Right renal cortex interstitium (tissue), 3 donors: ENCODE data around the gene KDM4E. TPM values are rescaled to one million over a fixed set of nuclear protein-coding genes. Genes with fewer than 3 reads are reported as not detected.
"Not testable (repeated sequence)": the region's sequence is repeated elsewhere in the genome, so short reads cannot be mapped to it uniquely, and the experiment has no call there.

Experiments
- DNase-seq, 3 donors: peaks; one replicate each; pipeline ENCODE4 v3.0.0-alpha.2; 2013; ENCODE audit warnings: low read depth in 3 of 3, low spot score in 2 of 3
- polyA plus RNA-seq, 3 donors: library from polyadenylated mRNA; unstranded; fragments of 120-200 nt; gene quantifications; one replicate each; pipeline ENCODE4 v1.2.1, GENCODE V29; 2013; ENCODE audit not compliant: insufficient read length in 3 of 3

KDM4E gene
- under 1 TPM; 0.14 to 0.22 (median 0.17) TPM for polyA plus RNA-seq

DNA sequence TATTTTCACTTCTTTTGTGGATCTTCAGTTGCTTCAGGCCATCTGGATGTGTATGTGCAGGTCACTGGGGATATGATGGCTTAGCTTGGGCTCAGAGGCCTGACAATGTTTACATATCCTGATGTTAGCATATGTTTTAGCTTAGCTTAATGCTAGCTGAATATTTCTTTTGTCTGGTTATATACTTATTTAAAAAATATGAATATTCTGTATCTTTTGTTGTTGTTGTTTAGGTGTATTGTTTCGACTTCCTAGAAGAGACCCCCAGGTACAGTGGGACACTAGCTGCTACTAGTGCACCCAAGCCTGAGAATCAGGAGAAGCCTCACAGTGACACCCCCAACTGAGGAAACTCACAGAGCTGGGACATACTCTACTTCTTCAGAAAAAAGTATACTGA, at the start of gene KDM4E:
TSS of gene KDM4E (plus strand) at position 301 of the 400 bp plus-strand sequence. CDS start 300 bp downstream, outside the sequence.
- DNase-seq, result no peak

DNA sequence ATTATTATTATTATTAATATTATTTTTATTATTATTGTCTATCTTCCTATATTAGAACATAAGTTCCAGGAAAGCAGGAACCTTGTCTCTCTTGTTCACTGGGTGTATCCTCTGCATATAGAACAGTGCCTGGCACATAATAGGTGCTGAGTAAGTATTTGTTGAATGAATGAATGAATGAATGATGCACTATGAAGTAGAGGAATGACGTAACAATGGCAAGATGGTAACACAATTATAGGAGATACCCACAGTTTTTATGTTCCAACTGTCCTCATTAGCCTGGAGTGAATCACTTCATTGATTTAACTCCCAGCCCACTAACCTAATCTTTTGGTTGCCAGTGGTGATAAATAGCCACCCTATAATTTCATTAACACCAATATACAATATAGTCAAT, 49.5 kb upstream of the KDM4E start:
- DNase-seq, result no peak

DNA sequence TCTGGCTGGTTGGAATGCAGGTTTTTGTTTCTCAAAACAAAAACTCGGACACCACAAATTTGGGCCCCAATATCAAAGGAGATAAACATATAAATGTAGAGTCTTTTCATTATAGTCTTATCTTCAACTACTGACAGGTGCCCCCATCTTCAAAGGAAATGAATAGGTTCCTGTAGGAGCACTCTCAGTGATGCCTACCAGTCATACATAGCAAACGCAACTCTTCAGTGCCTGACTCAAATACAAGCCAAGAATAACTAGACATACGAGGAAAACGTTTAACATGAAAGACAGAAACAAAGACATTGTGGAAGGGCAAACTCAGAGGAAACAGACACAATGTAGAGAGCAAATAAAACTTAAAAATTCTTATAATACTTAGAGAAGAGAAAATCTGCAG, 37.7 kb upstream of the KDM4E start:
- no peak for DNase-seq

DNA sequence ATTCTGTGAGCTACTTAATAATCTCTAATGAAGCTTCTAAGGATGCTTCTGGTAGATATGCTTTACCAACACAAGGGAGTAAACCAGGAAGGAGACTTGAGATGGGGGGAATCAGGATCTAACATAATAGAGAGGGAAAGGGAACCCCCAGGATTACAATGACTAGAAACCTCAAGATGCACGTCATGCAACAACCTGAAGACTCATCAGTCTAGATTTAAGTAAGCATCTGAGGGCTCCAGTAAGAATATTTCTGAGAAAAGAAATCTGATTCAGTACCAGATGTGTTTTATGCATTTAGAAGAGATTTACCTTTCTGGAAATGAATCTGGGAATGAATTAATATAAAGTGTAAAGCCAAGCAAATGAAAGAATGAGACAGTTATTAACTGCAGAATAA, 36.3 kb upstream of the KDM4E start:
- DNase-seq, result no peak

DNA sequence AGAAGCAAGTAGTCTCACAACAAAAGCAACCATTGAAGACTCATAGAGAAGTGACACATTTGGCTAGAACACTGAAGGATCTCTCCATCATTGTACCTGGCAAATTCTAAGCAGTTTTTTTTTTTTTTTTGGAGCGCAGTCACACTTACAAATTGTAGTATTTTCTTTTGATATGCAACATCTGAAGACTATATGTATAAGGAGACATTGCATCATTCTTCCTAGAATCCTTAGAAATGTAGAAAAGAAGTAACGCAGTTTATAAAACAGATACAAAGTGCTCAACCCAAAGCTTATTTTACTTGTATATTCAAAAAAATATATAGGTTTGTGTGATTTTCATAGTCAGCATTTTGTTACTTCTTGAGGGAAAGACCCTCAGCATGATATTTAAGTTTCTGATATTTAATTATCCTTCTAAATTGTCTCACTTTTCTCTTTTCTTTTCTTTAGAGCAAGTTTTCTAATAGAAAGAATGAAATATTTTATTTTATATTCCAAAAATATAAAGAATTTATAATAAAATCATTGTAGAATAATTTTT, 31.6 kb upstream of the KDM4E start:
- DNase-seq, result no peak

DNA sequence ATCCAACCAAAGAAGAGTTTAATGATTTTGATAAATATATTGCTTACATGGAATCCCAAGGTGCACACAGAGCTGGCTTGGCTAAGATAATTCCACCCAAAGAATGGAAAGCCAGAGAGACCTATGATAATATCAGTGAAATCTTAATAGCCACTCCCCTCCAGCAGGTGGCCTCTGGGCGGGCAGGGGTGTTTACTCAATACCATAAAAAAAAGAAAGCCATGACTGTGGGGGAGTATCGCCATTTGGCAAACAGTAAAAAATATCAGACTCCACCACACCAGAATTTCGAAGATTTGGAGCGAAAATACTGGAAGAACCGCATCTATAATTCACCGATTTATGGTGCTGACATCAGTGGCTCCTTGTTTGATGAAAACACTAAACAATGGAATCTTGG, 27.6 kb upstream of the KDM4E start:
- DNase-seq, result no peak

DNA sequence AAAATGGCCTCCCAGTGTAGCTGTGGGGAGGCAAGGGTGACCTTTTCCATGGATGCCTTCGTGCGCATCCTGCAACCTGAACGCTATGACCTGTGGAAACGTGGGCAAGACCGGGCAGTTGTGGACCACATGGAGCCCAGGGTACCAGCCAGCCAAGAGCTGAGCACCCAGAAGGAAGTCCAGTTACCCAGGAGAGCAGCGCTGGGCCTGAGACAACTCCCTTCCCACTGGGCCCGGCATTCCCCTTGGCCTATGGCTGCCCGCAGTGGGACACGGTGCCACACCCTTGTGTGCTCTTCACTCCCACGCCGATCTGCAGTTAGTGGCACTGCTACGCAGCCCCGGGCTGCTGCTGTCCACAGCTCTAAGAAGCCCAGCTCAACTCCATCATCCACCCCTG, 26.8 kb upstream of the KDM4E start:
- no peak for DNase-seq

GRCh38 chr11:95003716-95004115, 21.3 kb upstream of the KDM4E start:
- DNase-seq, result no peak

DNA sequence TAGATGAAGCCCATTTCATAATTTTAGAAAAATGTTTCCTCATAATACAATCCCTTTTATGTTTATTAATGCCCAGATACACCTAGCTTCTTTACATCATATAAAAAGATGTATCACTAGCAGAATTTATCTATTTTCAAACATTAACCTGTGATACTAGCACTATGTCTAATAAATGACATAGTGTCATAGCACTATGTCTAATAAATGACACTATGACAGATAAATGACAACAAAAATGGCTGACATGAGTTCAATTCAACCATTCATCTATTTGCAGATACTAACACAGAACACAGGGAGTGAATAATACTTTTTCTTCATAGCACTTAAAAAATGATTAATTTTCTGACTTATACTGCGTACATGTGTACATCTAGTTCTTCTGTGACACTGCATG, 19.4 kb upstream of the KDM4E start:
- no peak for DNase-seq

- no peak for DNase-seq
Observed at GRCh38 chr11:95011376-95011775, 13.7 kb upstream of the KDM4E start.

DNA sequence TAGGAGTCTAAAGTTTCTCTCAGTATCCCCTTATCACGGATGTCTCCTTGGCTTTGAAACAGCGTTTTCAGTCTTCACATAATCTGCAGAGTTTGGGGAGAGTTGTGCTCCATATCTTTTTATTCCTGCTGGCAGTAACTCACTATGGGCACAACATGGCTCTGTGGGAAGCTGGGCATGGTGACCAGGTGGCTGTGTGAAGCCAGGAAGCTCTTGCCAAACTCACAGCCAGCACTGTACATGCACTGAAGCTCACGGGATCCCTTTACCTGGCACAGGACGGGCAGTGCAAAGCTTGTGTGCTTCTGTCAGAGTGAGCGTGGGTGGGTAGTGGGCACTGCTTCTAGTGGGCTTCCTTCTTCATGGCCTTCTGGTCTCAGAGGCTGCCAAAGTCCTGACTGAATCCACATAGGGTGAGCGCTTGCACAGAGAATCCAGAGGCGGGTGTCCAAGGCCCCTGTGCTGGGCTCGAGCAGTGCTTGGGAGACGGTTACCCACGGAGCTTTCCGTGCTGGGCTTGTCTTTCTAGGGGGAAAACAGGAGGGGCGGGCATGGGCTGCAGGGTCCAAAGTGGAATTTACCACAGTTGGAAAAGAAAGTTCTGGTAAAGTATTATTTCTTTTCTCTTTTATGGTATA, 10.8 kb upstream of the KDM4E start:
- DNase-seq, result no peak

GRCh38 chr11:95016139-95016538, 8.9 kb upstream of the KDM4E start:
- no peak for DNase-seq

DNA sequence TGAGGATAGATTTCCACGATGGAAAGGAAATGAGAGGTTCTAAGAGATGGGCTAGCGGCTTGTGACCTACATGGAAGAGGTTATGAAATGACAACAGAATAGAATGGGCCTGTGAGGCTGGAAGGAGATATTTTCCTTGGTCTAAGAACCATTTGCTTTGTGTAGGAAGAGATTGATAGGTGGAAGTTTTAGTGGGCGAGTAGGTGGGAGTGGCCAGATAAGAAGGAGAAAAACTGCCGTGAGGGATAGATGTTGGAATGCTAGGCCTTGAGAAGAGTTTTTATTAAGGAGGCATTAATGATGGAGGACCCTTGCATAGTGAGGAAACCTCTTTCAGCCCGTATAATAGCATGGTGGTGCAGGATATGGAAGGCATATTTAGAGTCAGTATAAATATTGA, 3.6 kb upstream of the KDM4E start:
- DNase-seq, result not testable (repeated sequence)

- not testable (repeated sequence) for DNase-seq
Observed at GRCh38 chr11:95025594-95025993, 536 bp downstream of the KDM4E start.

GRCh38 chr11:95028357-95028756, 3.3 kb downstream of the KDM4E start:
- DNase-seq, result no peak

GRCh38 chr11:95033051-95033450, 8.0 kb downstream of the KDM4E start:
- no peak for DNase-seq

- DNase-seq, result no peak
Observed at GRCh38 chr11:95035316-95035715, 10.3 kb downstream of the KDM4E start.

DNA sequence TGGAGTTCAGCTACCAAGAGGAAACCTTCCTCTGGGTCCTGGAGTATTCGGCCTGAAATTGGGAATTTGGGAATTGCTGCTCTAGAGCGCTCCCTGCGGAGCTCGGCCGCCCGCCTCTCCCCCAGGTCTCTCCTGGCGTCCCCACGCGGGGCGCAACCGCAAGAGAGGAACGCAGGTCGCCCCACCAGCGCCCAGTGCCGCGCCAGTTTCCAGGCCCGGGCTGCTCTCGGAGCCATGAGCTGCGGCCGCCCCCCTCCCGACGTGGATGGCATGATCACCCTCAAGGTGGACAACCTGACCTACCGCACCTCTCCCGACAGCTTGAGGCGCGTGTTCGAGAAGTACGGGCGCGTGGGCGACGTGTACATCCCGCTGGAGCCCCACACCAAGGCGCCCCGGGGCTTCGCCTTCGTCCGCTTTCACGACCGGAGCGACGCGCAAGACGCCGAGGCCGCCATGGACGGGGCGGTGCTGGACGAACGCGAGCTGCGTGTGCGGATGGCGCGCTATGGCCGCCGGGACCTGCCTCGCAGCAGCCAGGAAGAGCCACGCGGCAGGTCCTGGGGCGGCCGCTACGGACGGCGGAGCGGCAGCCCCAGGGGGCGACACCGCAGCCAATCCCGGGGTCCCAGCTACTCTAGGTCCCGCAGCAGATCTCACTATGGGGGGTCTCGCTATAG, 12.4 kb downstream of the KDM4E start:
- DNase-seq, result not testable (repeated sequence)

GRCh38 chr11:95042239-95042638, 17.2 kb downstream of the KDM4E start:
- DNase-seq, result no peak

DNA sequence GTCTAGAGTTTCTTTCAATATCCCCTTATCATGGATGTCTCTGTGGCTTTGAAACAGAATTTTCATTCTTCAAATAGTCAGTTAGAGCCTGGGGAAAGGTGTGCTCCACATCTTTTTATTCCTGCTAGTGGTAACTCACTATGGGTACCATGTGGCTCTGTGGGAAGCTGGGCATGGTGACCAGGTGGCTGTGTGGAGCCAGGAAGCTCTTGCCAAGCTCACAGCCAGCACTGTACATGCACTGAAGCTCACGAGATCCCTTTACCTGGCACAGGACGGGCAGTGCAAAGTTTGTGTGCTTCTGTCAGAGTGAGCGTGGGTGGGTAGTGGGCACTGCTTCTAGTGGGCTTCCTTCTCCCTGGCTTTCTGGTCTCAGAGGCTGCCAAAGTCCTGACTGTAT, 17.8 kb downstream of the KDM4E start:
- no peak for DNase-seq

DNA sequence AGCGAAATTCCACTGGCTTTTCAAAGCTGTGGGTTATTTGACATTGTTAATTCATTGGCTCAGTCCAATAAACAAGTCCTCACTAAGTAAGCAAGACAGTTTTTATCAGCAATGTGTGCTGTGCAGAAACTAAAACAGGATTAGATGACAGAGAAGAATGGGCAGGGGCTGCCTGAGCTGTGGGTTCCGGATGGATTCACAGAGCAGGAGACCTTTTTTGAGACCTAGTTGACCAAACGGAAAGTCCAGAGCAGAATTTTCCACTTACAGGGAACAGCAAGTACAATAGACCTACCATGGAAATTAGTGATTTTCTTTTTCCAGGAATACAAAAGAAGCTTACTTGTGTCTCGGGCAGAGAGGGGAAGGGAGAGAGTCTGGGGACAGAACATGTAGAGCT, 19.0 kb downstream of the KDM4E start:
- DNase-seq, result no peak

- no peak for DNase-seq
Observed at GRCh38 chr11:95045812-95046211, 20.8 kb downstream of the KDM4E start.
